Measurements from ENCODE around the gene SNED1.

SNED1 gene

DNA sequence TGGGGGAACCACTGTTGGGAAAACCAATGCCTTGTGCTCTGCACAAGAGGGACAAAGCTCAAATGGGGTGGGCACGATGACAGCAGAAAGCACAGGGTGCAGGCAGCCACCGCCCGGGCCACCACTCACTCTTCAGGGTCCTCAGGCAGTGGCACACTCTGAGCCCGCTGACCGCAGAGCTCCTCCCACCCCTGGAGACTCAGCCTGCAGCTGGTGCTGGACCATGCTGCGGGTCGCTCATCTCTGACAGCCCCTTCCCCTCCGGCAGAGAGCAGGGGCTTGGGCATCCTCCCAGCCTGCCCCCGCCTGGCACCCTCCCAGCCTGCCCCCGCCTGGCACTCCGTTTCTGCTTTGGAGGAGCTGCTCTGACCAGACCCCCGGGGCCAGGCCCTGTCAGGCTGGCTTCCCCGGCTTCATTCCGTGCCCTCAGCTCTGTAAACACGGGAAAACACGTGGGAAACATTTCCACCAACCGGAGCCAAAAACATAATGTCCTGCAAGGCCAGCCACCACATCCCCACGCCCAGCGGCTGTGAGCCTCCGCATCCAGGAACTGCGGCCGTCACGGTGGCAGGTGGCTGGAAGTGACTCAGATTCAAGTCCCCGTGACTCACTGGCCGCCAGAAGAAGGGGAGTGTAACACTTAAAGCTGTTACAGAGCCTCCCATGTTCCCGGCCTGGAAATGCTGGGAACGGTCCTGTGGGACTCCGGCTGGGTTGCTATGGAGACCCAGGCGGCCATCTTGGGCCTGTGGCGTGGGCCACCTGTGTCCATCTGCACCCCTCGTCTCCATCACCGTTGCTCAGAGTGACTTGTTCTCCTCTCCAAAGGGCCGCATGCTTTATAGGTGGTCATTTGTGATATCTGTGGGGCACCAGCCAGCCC lies 6.8 kb upstream of the SNED1 start:
- H3K4me1 ChIP-seq (ENCODE audit: control insufficient read depth, insufficient read depth, low read length): no peaks in the 10 kb centered on the region
- H3K9ac ChIP-seq (ENCODE audit: low read depth, low read length): no peak overlapping the region
- H3K27ac ChIP-seq (ENCODE audit: low read depth, low read length): no peak overlapping the region
- no peak overlapping the region for H3K4me3 ChIP-seq (ENCODE audit: low read depth, low read length)
- H3K9me3 ChIP-seq (ENCODE audit: control insufficient read depth, insufficient read depth, low read length): no peaks in the 10 kb centered on the region
- H3K27me3 ChIP-seq (ENCODE audit: control insufficient read depth, insufficient read depth, low read length): no peaks in the 10 kb centered on the region
- no peaks in the 10 kb centered on the region for H3K36me3 ChIP-seq (ENCODE audit: control insufficient read depth, insufficient read depth, low read length)

DNA sequence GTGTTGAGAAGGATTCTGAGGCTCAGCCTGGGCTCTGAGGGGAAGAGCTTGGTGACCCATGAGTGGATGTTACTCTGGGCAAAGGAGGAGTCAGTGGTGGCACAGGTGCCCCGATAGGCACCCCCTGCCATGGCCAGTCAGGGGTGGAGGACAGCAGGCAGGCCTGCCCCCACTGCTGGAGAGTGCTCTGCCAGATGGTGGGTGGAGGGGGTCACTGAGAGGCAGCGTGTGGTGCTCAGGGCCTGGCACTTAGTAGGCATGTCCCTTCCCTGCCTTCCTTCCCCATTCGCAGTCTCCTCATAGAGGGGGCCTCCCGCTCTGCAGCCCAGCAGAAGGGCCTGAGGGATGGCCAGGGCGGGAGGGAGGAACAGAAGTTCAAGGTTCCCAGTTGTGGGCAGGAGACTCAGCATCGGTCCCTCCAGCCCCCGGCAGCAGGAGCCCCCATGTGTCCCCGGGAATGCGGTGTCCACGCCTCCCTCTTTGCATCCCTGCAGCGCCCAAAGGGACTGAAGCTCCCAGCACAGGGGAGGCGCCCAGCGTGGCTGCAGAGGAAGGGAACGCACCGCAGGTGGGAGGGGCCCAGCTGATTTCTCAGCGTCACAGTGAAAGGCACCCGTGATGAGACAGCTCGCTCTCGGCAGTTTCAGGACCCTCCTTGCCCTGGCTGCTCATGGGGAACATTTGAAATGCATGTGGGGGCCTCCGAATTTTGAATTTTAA lies 5.7 kb upstream of the SNED1 start:
- H3K9ac ChIP-seq (ENCODE audit: low read depth, low read length): no peak overlapping the region
- no peaks in the 10 kb centered on the region for H3K4me1 ChIP-seq (ENCODE audit: control insufficient read depth, insufficient read depth, low read length)
- no peak overlapping the region for H3K4me3 ChIP-seq (ENCODE audit: low read depth, low read length)
- peaks cover 11% of the 10 kb centered on the region for H3K27me3 ChIP-seq (ENCODE audit: control insufficient read depth, insufficient read depth, low read length)
- H3K36me3 ChIP-seq (ENCODE audit: control insufficient read depth, insufficient read depth, low read length): no peaks in the 10 kb centered on the region
- H3K27ac ChIP-seq (ENCODE audit: low read depth, low read length): no peak overlapping the region
- H3K9me3 ChIP-seq (ENCODE audit: control insufficient read depth, insufficient read depth, low read length): no peaks in the 10 kb centered on the region

DNA sequence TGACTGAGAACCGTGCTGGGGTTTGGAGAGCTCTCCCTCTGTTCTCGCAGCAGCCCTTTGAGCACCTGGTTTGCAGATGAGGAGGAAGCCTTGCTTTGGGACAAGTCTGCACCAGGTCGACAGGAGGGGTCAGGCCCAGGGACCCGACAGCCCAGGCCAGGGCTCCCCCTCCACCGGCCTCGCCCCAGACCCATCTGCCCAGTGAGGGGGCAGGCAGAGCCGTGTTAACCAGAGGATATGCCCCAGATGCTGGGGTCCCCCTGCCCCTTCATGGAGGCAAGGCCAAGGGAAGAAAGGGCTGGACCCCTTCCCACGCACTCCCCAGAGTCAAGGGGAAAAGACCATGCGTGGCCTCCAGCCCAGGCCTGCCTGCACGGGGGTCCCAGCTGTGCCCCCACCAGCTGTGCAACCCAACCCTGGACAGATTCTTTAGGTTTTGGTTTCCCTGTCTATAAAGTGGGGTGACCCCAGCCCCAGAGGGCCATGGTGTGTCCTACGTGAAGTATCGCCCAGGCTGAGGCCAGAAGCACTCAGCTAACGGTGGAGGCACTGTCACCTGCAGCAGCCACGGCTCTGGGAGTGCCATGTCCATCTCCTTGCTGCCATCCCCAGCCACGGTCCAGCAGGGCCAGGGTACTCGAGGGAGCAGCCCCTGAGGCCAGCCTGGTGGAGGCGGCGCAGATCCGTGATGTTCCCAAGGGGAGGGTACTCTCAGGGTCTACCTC lies 4.8 kb upstream of the SNED1 start:
- peaks cover 15% of the 10 kb centered on the region for H3K27me3 ChIP-seq (ENCODE audit: control insufficient read depth, insufficient read depth, low read length)
- no peaks in the 10 kb centered on the region for H3K9me3 ChIP-seq (ENCODE audit: control insufficient read depth, insufficient read depth, low read length)
- no peak overlapping the region for H3K27ac ChIP-seq (ENCODE audit: low read depth, low read length)
- no peaks in the 10 kb centered on the region for H3K36me3 ChIP-seq (ENCODE audit: control insufficient read depth, insufficient read depth, low read length)
- H3K4me3 ChIP-seq (ENCODE audit: low read depth, low read length): no peak overlapping the region
- H3K9ac ChIP-seq (ENCODE audit: low read depth, low read length): no peak overlapping the region
- peaks cover 3% of the 10 kb centered on the region; the same call in 1 of the 2 replicates for H3K4me1 ChIP-seq (ENCODE audit: control insufficient read depth, insufficient read depth, low read length)

DNA sequence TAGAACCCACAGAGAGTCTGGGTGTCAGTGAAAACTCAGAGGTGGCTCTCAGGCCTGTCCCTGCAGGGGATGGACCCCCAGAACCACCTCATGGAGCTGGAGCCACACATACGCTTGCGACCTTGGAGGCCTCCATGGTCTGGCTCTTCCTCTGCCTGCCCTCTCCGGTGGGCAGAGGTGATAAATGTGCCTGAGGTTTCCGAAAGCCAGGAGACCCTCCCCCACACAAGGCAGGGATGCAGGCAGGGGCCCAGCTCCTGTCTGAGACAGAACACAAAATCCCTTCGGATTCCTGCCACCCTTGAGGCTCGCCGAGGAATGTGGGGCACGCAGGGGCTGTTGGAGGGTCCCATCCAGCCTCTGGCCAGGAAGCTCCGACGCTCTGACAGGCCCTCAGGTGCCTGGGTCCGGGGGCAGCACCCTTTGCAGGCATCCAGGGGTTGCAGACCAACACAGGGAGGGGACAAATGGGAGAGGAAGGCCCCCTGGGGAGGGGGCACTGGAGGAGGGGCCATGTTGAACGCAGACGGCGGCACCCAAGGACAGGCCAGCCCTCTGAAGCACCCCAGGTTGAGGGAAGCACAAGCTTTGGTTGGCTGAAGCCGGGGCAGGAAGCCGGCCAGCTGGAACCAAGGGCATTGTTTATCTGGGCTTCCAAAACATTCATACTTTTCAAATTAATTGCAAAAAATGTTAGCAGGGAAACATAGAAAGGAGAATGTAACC lies 4.1 kb upstream of the SNED1 start:
- H3K27ac ChIP-seq (ENCODE audit: low read depth, low read length): no peak overlapping the region
- H3K9ac ChIP-seq (ENCODE audit: low read depth, low read length): no peak overlapping the region
- no peak overlapping the region for H3K4me3 ChIP-seq (ENCODE audit: low read depth, low read length)
- H3K9me3 ChIP-seq (ENCODE audit: control insufficient read depth, insufficient read depth, low read length): no peaks in the 10 kb centered on the region
- peaks cover 17% of the 10 kb centered on the region for H3K27me3 ChIP-seq (ENCODE audit: control insufficient read depth, insufficient read depth, low read length)
- H3K36me3 ChIP-seq (ENCODE audit: control insufficient read depth, insufficient read depth, low read length): no peaks in the 10 kb centered on the region
- peaks cover 3% of the 10 kb centered on the region; the same call in 1 of the 2 replicates for H3K4me1 ChIP-seq (ENCODE audit: control insufficient read depth, insufficient read depth, low read length)

DNA sequence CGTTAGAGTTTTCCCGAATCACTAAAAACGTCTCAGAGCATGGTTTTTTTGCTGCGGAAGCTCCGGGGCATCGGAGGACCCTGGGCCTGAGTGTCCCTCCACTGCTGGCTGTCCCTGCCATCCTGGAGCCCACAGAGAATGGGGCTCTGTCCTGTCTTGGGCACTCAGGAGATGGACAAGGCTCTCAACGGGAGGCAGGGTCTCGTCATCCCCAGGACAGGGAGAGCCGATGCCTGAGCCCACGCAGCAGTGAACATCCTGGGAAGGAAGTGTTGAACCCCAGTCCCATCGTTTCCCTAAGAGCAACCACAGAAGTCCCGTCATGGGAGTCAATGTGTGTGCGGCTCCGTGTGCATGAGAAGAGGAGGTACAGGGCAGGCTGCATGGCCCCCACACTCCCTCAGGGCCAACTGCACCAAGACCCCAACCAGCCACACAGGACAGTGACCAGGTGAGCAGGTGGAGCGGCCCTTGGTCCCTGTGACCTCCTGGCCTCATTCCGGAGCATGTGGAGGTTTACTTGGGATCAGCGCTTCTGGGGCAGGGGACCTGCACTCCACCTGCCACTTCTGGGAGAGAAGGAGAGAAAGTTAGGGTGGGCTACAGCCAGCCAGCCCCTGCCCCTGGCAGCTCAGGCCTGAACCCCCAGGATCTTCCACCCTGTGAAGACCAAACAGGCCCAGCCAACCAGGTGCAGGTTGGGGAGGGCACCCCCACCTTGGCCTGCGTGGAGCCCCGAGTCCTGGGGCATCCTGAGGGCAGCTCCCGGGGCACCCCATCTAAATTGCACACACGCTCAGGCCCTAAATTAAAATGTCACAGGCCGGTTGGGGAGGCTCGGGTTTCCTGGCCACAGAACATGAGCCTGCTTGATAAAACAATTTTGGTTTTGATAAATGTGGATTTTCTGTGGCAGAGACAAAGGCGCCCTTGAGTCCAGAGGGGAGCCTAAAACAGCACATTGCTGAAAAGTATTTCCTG lies 3.1 kb upstream of the SNED1 start:
- Histone ChIP-seq H3K27me3 (ENCODE audit: control insufficient read depth, insufficient read depth, low read length) (peaks cover 27% of the 10 kb centered on the region), H3K27ac (ENCODE audit: low read depth, low read length) (no peak overlapping the region), H3K36me3 (ENCODE audit: control insufficient read depth, insufficient read depth, low read length) (no peaks in the 10 kb centered on the region), H3K9me3 (ENCODE audit: control insufficient read depth, insufficient read depth, low read length) (no peaks in the 10 kb centered on the region), H3K4me1 (ENCODE audit: control insufficient read depth, insufficient read depth, low read length) (peaks cover 3% of the 10 kb centered on the region; the same call in 1 of the 2 replicates), H3K9ac (ENCODE audit: low read depth, low read length) (no peak overlapping the region), H3K4me3 (ENCODE audit: low read depth, low read length) (no peak overlapping the region)

DNA sequence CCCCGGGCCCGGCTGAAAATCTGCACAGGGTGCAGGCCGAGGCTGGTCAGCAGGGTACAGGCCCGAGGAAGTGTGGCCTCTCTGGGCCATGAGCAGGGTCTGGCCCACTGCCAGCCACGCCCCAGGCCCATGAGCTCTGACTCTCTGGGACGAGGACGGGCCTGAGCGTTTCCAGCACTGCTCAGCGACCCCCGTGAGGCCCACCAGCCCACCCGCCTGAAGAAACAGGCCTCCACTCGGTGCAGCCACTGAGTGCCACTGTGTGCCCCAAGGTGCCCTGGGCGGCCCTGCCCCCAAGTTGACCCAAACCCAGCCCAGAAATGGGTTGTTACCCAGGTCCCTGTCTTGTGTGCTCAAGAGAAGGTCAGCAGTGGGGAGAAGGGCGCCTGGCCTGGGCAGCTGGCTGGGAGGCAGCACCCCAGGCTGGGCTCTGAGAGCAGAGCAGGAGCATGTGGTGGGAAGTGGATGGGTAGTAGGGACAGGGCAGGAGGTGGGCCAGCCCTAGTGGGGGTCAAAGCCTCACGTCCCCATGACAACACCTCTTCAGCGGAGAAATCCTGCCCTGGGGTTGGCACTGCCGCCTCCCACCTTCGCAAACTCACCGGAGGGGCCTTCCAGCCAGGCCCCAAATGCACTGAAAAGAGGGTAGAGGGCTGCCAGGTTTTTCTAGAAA lies 2.1 kb upstream of the SNED1 start:
- Histone ChIP-seq H3K27ac (ENCODE audit: low read depth, low read length) (no peak overlapping the region), H3K36me3 (ENCODE audit: control insufficient read depth, insufficient read depth, low read length) (no peaks in the 10 kb centered on the region), H3K9me3 (ENCODE audit: control insufficient read depth, insufficient read depth, low read length) (no peaks in the 10 kb centered on the region), H3K4me3 (ENCODE audit: low read depth, low read length) (no peak overlapping the region), H3K4me1 (ENCODE audit: control insufficient read depth, insufficient read depth, low read length) (peaks cover 3% of the 10 kb centered on the region; the same call in 1 of the 2 replicates), H3K27me3 (ENCODE audit: control insufficient read depth, insufficient read depth, low read length) (peaks cover 33% of the 10 kb centered on the region), H3K9ac (ENCODE audit: low read depth, low read length) (no peak overlapping the region)

DNA sequence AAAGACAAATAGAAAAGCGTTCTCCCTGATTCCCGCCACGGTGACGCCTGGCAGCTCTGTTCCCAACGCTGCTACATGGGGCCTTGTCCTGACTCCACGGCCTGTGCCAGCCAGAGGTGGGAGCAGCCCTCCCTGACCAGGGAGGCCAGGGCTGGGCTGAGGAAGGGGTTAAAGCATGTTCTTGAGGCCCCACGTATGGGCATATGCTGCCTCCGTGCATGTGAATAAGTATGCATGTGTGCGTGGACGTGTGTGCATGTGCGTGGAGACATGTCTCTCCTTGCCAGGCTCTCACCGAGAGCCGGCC lies 1.6 kb upstream of the SNED1 start:
- no peak overlapping the region for H3K27ac ChIP-seq (ENCODE audit: low read depth, low read length)
- H3K27me3 ChIP-seq (ENCODE audit: control insufficient read depth, insufficient read depth, low read length): peaks cover 33% of the 10 kb centered on the region
- no peak overlapping the region for H3K9ac ChIP-seq (ENCODE audit: low read depth, low read length)
- no peak overlapping the region for H3K4me3 ChIP-seq (ENCODE audit: low read depth, low read length)
- no peaks in the 10 kb centered on the region for H3K36me3 ChIP-seq (ENCODE audit: control insufficient read depth, insufficient read depth, low read length)
- no peaks in the 10 kb centered on the region for H3K9me3 ChIP-seq (ENCODE audit: control insufficient read depth, insufficient read depth, low read length)
- peaks cover 3% of the 10 kb centered on the region; the same call in 1 of the 2 replicates for H3K4me1 ChIP-seq (ENCODE audit: control insufficient read depth, insufficient read depth, low read length)

DNA sequence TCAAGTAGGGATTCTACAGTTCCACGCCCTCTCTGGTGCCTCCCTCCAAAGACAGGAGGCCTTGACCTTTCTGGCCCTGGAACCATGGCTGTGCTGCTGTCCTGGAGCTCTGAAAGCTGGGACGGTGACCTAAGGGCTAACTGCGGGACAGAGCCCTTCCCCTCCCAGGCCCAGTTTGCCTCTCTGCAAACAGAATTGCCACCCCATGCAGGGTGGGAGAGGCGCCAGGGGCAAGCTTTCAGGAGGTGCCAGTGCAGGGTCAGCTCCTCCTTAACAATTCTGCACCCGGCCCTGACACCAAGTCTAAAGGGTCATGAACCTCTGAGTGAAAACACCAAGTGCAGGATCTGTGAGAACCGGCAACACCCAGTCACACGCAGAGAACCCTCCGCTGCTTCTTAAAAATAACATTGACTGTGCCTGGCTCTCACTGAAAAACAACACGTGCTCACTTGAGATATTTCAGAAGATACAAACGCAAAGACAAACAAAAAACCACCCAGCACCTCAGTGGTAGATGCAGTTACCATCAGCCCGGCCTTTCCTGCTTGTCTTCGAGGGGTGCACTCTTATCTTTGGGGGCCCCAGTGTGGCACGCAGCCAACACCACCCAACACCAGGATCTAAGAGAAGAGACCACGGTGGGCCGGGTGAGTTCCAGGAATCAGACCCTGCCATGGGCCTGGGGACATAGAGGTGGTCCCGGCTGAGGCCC lies 1.1 kb upstream of the SNED1 start:
- no peaks in the 10 kb centered on the region for H3K36me3 ChIP-seq (ENCODE audit: control insufficient read depth, insufficient read depth, low read length)
- peaks cover 33% of the 10 kb centered on the region for H3K27me3 ChIP-seq (ENCODE audit: control insufficient read depth, insufficient read depth, low read length)
- H3K27ac ChIP-seq (ENCODE audit: low read depth, low read length): no peak overlapping the region
- peaks cover 3% of the 10 kb centered on the region; the same call in 1 of the 2 replicates for H3K4me1 ChIP-seq (ENCODE audit: control insufficient read depth, insufficient read depth, low read length)
- H3K9ac ChIP-seq (ENCODE audit: low read depth, low read length): no peak overlapping the region
- H3K4me3 ChIP-seq (ENCODE audit: low read depth, low read length): no peak overlapping the region
- H3K9me3 ChIP-seq (ENCODE audit: control insufficient read depth, insufficient read depth, low read length): no peaks in the 10 kb centered on the region

DNA sequence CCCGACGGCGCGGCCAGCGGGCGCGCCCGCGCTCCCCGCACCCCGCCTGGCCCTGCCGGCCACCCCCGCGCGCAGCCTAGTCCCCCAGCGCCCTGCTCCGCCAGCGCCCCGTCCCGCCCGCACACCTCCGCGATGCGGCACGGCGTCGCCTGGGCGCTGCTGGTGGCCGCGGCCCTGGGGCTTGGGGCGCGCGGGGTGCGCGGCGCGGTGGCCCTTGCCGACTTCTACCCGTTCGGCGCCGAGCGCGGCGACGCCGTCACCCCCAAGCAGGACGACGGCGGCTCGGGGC lies 232 bp downstream of the SNED1 start:
- peaks cover 4% of the 10 kb centered on the region; the same call in 1 of the 2 replicates for H3K9me3 ChIP-seq (ENCODE audit: control insufficient read depth, insufficient read depth, low read length)
- no peaks in the 10 kb centered on the region for H3K36me3 ChIP-seq (ENCODE audit: control insufficient read depth, insufficient read depth, low read length)
- peaks cover 3% of the 10 kb centered on the region; the same call in 1 of the 2 replicates for H3K4me1 ChIP-seq (ENCODE audit: control insufficient read depth, insufficient read depth, low read length)
- no peak overlapping the region for H3K9ac ChIP-seq (ENCODE audit: low read depth, low read length)
- H3K4me3 ChIP-seq (ENCODE audit: low read depth, low read length): peak overlapping the region; percentile 83; the same call in 1 of the 2 replicates
- no peak overlapping the region for H3K27ac ChIP-seq (ENCODE audit: low read depth, low read length)
- H3K27me3 ChIP-seq (ENCODE audit: control insufficient read depth, insufficient read depth, low read length): peaks cover 33% of the 10 kb centered on the region
